Activated T-cell treated with anti-CD3 and anti-CD28 coated beads, Interleukin-2, amount 50 U/mL, for 4 hours (primary cell): ENCODE results near the gene SLC28A1. TPM values are rescaled to one million over a fixed set of nuclear protein-coding genes. Genes with fewer than 3 reads are reported as not detected.
A peak's percentile ranks its signal among the peaks of the same experiment; 100 is the strongest.

Experiments
- ATAC-seq, 2 donors: fragments of 200-7000 bp; cut with Tn5 transposase; one replicate each; pipeline ENCODE4 v1.10.0; 2021
- DNase-seq: peaks from one replicate; pipeline ENCODE4 v3.0.0-alpha.2; 2020
- H3K27me3 Mint-ChIP-seq: one replicate; pipeline ENCODE4 v1.8.0; 2021; ENCODE audit warnings: low read depth, mixed read lengths
- H3K36me3 Mint-ChIP-seq: one replicate; pipeline ENCODE4 v1.8.0; 2022; ENCODE audit warnings: mixed read lengths; ENCODE audit not compliant: insufficient read depth
- H3K4me1 Mint-ChIP-seq: one replicate; pipeline ENCODE4 v1.8.0; 2021; ENCODE audit warnings: low read depth, mixed read lengths
- H3K4me3 Mint-ChIP-seq: one replicate; pipeline ENCODE4 v1.8.0; 2021; ENCODE audit warnings: mild to moderate bottlenecking, moderate library complexity, mixed read lengths
- H3K9me3 Mint-ChIP-seq: one replicate; pipeline ENCODE4 v1.8.0; 2021; ENCODE audit warnings: mixed read lengths
- total RNA-seq, 3 donors: library from RNA; stranded (reverse); gene quantifications; one replicate each; pipeline ENCODE4 v1.2.1, GENCODE V29; 2021

Gene SLC28A1
- total RNA-seq, 3 donors from 2014 or later: not detected

- no peaks in the 10 kb centered on the region for H3K9me3 Mint-ChIP-seq
- H3K27me3 Mint-ChIP-seq: no peaks in the 10 kb centered on the region
- no peaks in the 10 kb centered on the region for H3K36me3 Mint-ChIP-seq
- H3K4me1 Mint-ChIP-seq: no peaks in the 10 kb centered on the region
- no peak for ATAC-seq
- DNase-seq: no peak
- H3K4me3 Mint-ChIP-seq: no peak overlapping the region
Observed at GRCh38 chr15:84942456-84942855, 58.0 kb downstream of the SLC28A1 start.

- no peaks in the 10 kb centered on the region for H3K36me3 Mint-ChIP-seq
- no peak overlapping the region for H3K4me3 Mint-ChIP-seq
- H3K27me3 Mint-ChIP-seq: no peaks in the 10 kb centered on the region
- no peak for DNase-seq
- H3K4me1 Mint-ChIP-seq: no peaks in the 10 kb centered on the region
- ATAC-seq: no peak
- no peaks in the 10 kb centered on the region for H3K9me3 Mint-ChIP-seq
Observed at GRCh38 chr15:84944311-84944710, 59.8 kb downstream of the SLC28A1 start.

- no peak overlapping the region for H3K4me3 Mint-ChIP-seq
- no peaks in the 10 kb centered on the region for H3K9me3 Mint-ChIP-seq
- ATAC-seq (no peak), DNase-seq (no peak)
- H3K4me1 Mint-ChIP-seq: no peaks in the 10 kb centered on the region
- no peaks in the 10 kb centered on the region for H3K27me3 Mint-ChIP-seq
- H3K36me3 Mint-ChIP-seq: no peaks in the 10 kb centered on the region
Observed at GRCh38 chr15:84944861-84945260, 60.4 kb downstream of the SLC28A1 start.

- Mint-ChIP-seq H3K4me3 (no peak overlapping the region), H3K4me1 (no peaks in the 10 kb centered on the region), H3K36me3 (no peaks in the 10 kb centered on the region), H3K27me3 (peaks cover 2% of the 10 kb centered on the region), H3K9me3 (no peaks in the 10 kb centered on the region)
- no peak for ATAC-seq
- DNase-seq: no peak
Observed at GRCh38 chr15:84946772-84947489, 62.5 kb downstream of the SLC28A1 start.

- no peaks in the 10 kb centered on the region for H3K36me3 Mint-ChIP-seq
- H3K4me3 Mint-ChIP-seq: no peak overlapping the region
- no peak for DNase-seq
- ATAC-seq: no peak
- peaks cover 2% of the 10 kb centered on the region for H3K27me3 Mint-ChIP-seq
- H3K4me1 Mint-ChIP-seq: no peaks in the 10 kb centered on the region
- no peaks in the 10 kb centered on the region for H3K9me3 Mint-ChIP-seq
Observed at GRCh38 chr15:84947947-84948830, 63.7 kb downstream of the SLC28A1 start.

- Mint-ChIP-seq H3K27me3 (peaks cover 2% of the 10 kb centered on the region), H3K4me1 (no peaks in the 10 kb centered on the region), H3K4me3 (no peak overlapping the region), H3K9me3 (no peaks in the 10 kb centered on the region), H3K36me3 (no peaks in the 10 kb centered on the region)
- DNase-seq: no peak
- ATAC-seq: no peak
Observed at GRCh38 chr15:84949043-84949442, 64.6 kb downstream of the SLC28A1 start.

GRCh38 chr15:84949845-84950569 is 65.5 kb downstream of the SLC28A1 start:
- H3K4me3 Mint-ChIP-seq: no peak overlapping the region
- no peaks in the 10 kb centered on the region for H3K4me1 Mint-ChIP-seq
- ATAC-seq: no peak
- no peaks in the 10 kb centered on the region for H3K9me3 Mint-ChIP-seq
- H3K36me3 Mint-ChIP-seq: no peaks in the 10 kb centered on the region
- H3K27me3 Mint-ChIP-seq: peaks cover 2% of the 10 kb centered on the region
- DNase-seq: no peak

GRCh38 chr15:84950570-84951111 is 66.2 kb downstream of the SLC28A1 start:
- Mint-ChIP-seq H3K4me3 (no peak overlapping the region), H3K9me3 (no peaks in the 10 kb centered on the region), H3K27me3 (peaks cover 2% of the 10 kb centered on the region), H3K4me1 (no peaks in the 10 kb centered on the region), H3K36me3 (no peaks in the 10 kb centered on the region)
- DNase-seq (no peak), ATAC-seq (no peak)

- DNase-seq (no peak), ATAC-seq (no peak)
- H3K4me3 Mint-ChIP-seq: no peak overlapping the region
- no peaks in the 10 kb centered on the region for H3K36me3 Mint-ChIP-seq
- H3K27me3 Mint-ChIP-seq: peaks cover 4% of the 10 kb centered on the region
- peaks cover 5% of the 10 kb centered on the region for H3K4me1 Mint-ChIP-seq
- no peaks in the 10 kb centered on the region for H3K9me3 Mint-ChIP-seq
Observed at GRCh38 chr15:84951736-84952135, 67.3 kb downstream of the SLC28A1 start.

GRCh38 chr15:84953136-84953535 is 68.7 kb downstream of the SLC28A1 start:
- Mint-ChIP-seq H3K36me3 (no peaks in the 10 kb centered on the region), H3K4me3 (no peak overlapping the region), H3K9me3 (no peaks in the 10 kb centered on the region), H3K27me3 (peaks cover 12% of the 10 kb centered on the region), H3K4me1 (peaks cover 5% of the 10 kb centered on the region)
- no peak for ATAC-seq
- no peak for DNase-seq

- no peaks in the 10 kb centered on the region for H3K36me3 Mint-ChIP-seq
- DNase-seq (no peak), ATAC-seq (no peak)
- no peak overlapping the region for H3K4me3 Mint-ChIP-seq
- H3K9me3 Mint-ChIP-seq: no peaks in the 10 kb centered on the region
- H3K27me3 Mint-ChIP-seq: peaks cover 12% of the 10 kb centered on the region
- peaks cover 5% of the 10 kb centered on the region for H3K4me1 Mint-ChIP-seq
Observed at GRCh38 chr15:84953726-84954125, 69.3 kb downstream of the SLC28A1 start.

- peaks cover 5% of the 10 kb centered on the region for H3K4me1 Mint-ChIP-seq
- DNase-seq (peak; percentile 40), ATAC-seq (peak in 1 of 2 donors; percentile 69)
- H3K27me3 Mint-ChIP-seq: peaks cover 12% of the 10 kb centered on the region
- peak overlapping the region; percentile 5 for H3K4me3 Mint-ChIP-seq
- H3K9me3 Mint-ChIP-seq: no peaks in the 10 kb centered on the region
- no peaks in the 10 kb centered on the region for H3K36me3 Mint-ChIP-seq
Observed at GRCh38 chr15:84955089-84955848, 70.8 kb downstream of the SLC28A1 start.

- peaks cover 5% of the 10 kb centered on the region for H3K4me1 Mint-ChIP-seq
- peaks cover 10% of the 10 kb centered on the region for H3K27me3 Mint-ChIP-seq
- H3K36me3 Mint-ChIP-seq: no peaks in the 10 kb centered on the region
- no peak for DNase-seq
- H3K9me3 Mint-ChIP-seq: no peaks in the 10 kb centered on the region
- H3K4me3 Mint-ChIP-seq: no peak overlapping the region
- ATAC-seq: no peak
Observed at GRCh38 chr15:84956199-84956598, 71.7 kb downstream of the SLC28A1 start.
